H9 (cell line): ENCODE data around the gene GABRB2. TPM values are rescaled to one million over a fixed set of nuclear protein-coding genes. Genes with fewer than 3 reads are reported as not detected.

Source experiments
- DNase-seq: peaks from one replicate; pipeline ENCODE4 v3.0.0-alpha.2; 2017
- H2AFZ ChIP-seq: one replicate; pipeline ENCODE4 v1.6.1; 2013; ENCODE audit warnings: mild to moderate bottlenecking, low read length, control low read depth, moderate library complexity
- H2AK5ac ChIP-seq: 2 replicates; pipeline ENCODE4 v1.6.1; 2013; ENCODE audit warnings: low read length, control low read depth, mixed read lengths; ENCODE audit not compliant: insufficient read length
- H2BK120ac ChIP-seq: one replicate; pipeline ENCODE4 v1.6.1; 2013; ENCODE audit warnings: low read depth, mild to moderate bottlenecking, low read length, control low read depth, inconsistent platforms; ENCODE audit not compliant: poor library complexity, severe bottlenecking
- H2BK12ac ChIP-seq: 2 replicates; pipeline ENCODE4 v1.6.1; 2013; ENCODE audit warnings: low read length, control low read depth, mixed read lengths, low read depth; ENCODE audit not compliant: insufficient read length
- H2BK15ac ChIP-seq: 2 replicates; pipeline ENCODE4 v1.6.1; 2013; ENCODE audit warnings: low read depth, low read length, control low read depth
- H2BK20ac ChIP-seq: one replicate; pipeline ENCODE4 v1.6.1; 2013; ENCODE audit warnings: low read depth, mild to moderate bottlenecking, low read length, control low read depth, inconsistent platforms; ENCODE audit not compliant: poor library complexity, severe bottlenecking
- H2BK5ac ChIP-seq: 2 replicates; pipeline ENCODE4 v1.6.1; 2013; ENCODE audit warnings: low read length, control low read depth, mixed read lengths; ENCODE audit not compliant: insufficient read length
- H3K14ac ChIP-seq: 2 replicates; pipeline ENCODE4 v1.6.1; 2013; ENCODE audit warnings: low read length, control low read depth; ENCODE audit not compliant: insufficient read depth
- H3K18ac ChIP-seq: 2 replicates; pipeline ENCODE4 v1.6.1; 2013; ENCODE audit warnings: low read depth, mild to moderate bottlenecking, mixed read lengths, low read length, control low read depth; ENCODE audit not compliant: insufficient read length
- H3K23ac ChIP-seq: 2 replicates; pipeline ENCODE4 v1.6.1; 2013; ENCODE audit warnings: low read length, control low read depth, mixed read lengths, low read depth; ENCODE audit not compliant: insufficient read length
- H3K23me2 ChIP-seq: 2 replicates; pipeline ENCODE4 v1.6.1; 2013; ENCODE audit warnings: low read depth, mild to moderate bottlenecking, mixed read lengths, low read length, control low read depth; ENCODE audit not compliant: insufficient read length, poor library complexity, severe bottlenecking
- H3K27ac ChIP-seq: 2 replicates; pipeline ENCODE4 v1.5.1; 2013; ENCODE audit warnings: low read length, control low read depth, mixed read lengths, low read depth; ENCODE audit not compliant: insufficient read length
- H3K27me3 ChIP-seq: 2 replicates; pipeline ENCODE4 v1.6.1; 2013; ENCODE audit warnings: low read length, control low read depth, inconsistent platforms; ENCODE audit not compliant: insufficient read depth
- H3K4ac ChIP-seq: 2 replicates; pipeline ENCODE4 v1.6.1; 2013; ENCODE audit warnings: low read depth, mild to moderate bottlenecking, control low read depth, inconsistent platforms, low read length, moderate library complexity
- H3K4me1 ChIP-seq: 2 replicates; pipeline ENCODE4 v1.6.1; 2013; ENCODE audit warnings: low read length, control low read depth, inconsistent platforms; ENCODE audit not compliant: insufficient read depth
- H3K4me2 ChIP-seq: 2 replicates; pipeline ENCODE4 v1.6.1; 2013; ENCODE audit warnings: low read length, control low read depth, mixed read lengths; ENCODE audit not compliant: insufficient read length, insufficient read depth
- H3K56ac ChIP-seq: 2 replicates; pipeline ENCODE4 v1.6.1; 2013; ENCODE audit warnings: low read depth, mild to moderate bottlenecking, mixed read lengths, low read length, control low read depth; ENCODE audit not compliant: insufficient read length
- H3K79me1 ChIP-seq: 2 replicates; pipeline ENCODE4 v1.6.1; 2013; ENCODE audit warnings: low read depth, mild to moderate bottlenecking, moderate library complexity, low read length, control low read depth, inconsistent platforms; ENCODE audit not compliant: insufficient read depth, poor library complexity, severe bottlenecking
- H3K79me2 ChIP-seq: 2 replicates; pipeline ENCODE4 v1.6.1; 2013; ENCODE audit warnings: low read length, control low read depth, inconsistent platforms; ENCODE audit not compliant: insufficient read depth
- H3K9ac ChIP-seq: 2 replicates; pipeline ENCODE4 v1.6.1; 2013; ENCODE audit warnings: low read length, control low read depth, mixed read lengths; ENCODE audit not compliant: insufficient read length; ENCODE audit errors: extremely low read depth
- H3K9me3 ChIP-seq: one replicate; pipeline ENCODE4 v1.6.1; 2013; ENCODE audit warnings: low read depth, low read length, inconsistent platforms; ENCODE audit not compliant: control insufficient read depth
- H3T11ph ChIP-seq: one replicate; pipeline ENCODE4 v1.6.1; 2013; ENCODE audit warnings: mild to moderate bottlenecking, low read length, control low read depth, inconsistent platforms
- H4K20me1 ChIP-seq: one replicate; pipeline ENCODE4 v1.6.1; 2013; ENCODE audit not compliant: control insufficient read depth, insufficient read length, insufficient read depth
- H4K5ac ChIP-seq: 2 replicates; pipeline ENCODE4 v1.6.1; 2013; ENCODE audit warnings: low read depth, mild to moderate bottlenecking, mixed read lengths, low read length, control low read depth; ENCODE audit not compliant: insufficient read length
- H4K8ac ChIP-seq: replicated peaks from 2 replicates; pipeline ENCODE4 v1.6.1; 2013; ENCODE audit warnings: low read length, control low read depth, mixed read lengths, low read depth; ENCODE audit not compliant: insufficient read length
- H4K91ac ChIP-seq: 2 replicates; pipeline ENCODE4 v1.6.1; 2013; ENCODE audit warnings: low read depth, mild to moderate bottlenecking, moderate library complexity, mixed read lengths, low read length, control low read depth; ENCODE audit not compliant: insufficient read length
- H3K27ac Mint-ChIP-seq, 3 experiments: 2 replicates in 2 of 3; 3 replicates in 1 of 3; pipeline ENCODE4 v1.8.0; 2020 to 2021; ENCODE audit warnings: mixed read lengths in 3 of 3, mild to moderate bottlenecking in 1 of 3, moderate library complexity in 1 of 3
- H3K27me3 Mint-ChIP-seq: 2 replicates; pipeline ENCODE4 v1.8.0; 2021; ENCODE audit warnings: low read depth, mild to moderate bottlenecking, moderate library complexity, mixed read lengths
- H3K36me3 Mint-ChIP-seq, 3 experiments: 2 replicates in 2 of 3; 3 replicates in 1 of 3; pipeline ENCODE4 v1.8.0; 2020 to 2021; ENCODE audit warnings: low read depth in 3 of 3, mixed read lengths in 3 of 3; ENCODE audit not compliant: insufficient read depth in 1 of 3
- H3K4me1 Mint-ChIP-seq, 2 experiments: 2 replicates each; pipeline ENCODE4 v1.8.0; 2020; ENCODE audit warnings: mixed read lengths in 2 of 2
- H3K4me3 Mint-ChIP-seq, 2 experiments: 2 replicates in 1 of 2; 3 replicates in 1 of 2; pipeline ENCODE4 v1.8.0; 2020 to 2021; ENCODE audit warnings: mild to moderate bottlenecking in 2 of 2, mixed read lengths in 2 of 2, moderate library complexity in 1 of 2
- H3K9me3 Mint-ChIP-seq, 2 experiments: 2 replicates in 1 of 2; 3 replicates in 1 of 2; pipeline ENCODE4 v1.8.0; 2020; ENCODE audit warnings: mild to moderate bottlenecking in 2 of 2, mixed read lengths in 2 of 2, moderate library complexity in 1 of 2
- WGBS: extraction: QIAGEN DNeasy Blood & Tissue Kit; methylation state at CpG from one replicate; pipeline ENCODE4 v1.1.7; 2013; ENCODE audit warnings: missing lambda C conversion rate, low lambda C conversion rate, mixed read lengths; ENCODE audit not compliant: insufficient read length; ENCODE audit errors: extremely low coverage; 5-methylcytosine and 5-hydroxymethylcytosine counted together
- total RNA-seq: library from RNA; stranded (reverse); gene quantifications from 2 replicates; pipeline ENCODE4 v1.2.1, GENCODE V29; 2021
- TF ChIP-seq, protein P1 (sequence below): fragments of 200-600 bp; sonication (generic); conservative IDR thresholded peaks from 3 replicates; pipeline ENCODE4 v1.8.0; 2021; ENCODE audit warnings: antibody characterized with exemption, mild to moderate bottlenecking

Gene GABRB2
- total RNA-seq, 1 experiment from 2014 or later, result 0.20 TPM

DNA sequence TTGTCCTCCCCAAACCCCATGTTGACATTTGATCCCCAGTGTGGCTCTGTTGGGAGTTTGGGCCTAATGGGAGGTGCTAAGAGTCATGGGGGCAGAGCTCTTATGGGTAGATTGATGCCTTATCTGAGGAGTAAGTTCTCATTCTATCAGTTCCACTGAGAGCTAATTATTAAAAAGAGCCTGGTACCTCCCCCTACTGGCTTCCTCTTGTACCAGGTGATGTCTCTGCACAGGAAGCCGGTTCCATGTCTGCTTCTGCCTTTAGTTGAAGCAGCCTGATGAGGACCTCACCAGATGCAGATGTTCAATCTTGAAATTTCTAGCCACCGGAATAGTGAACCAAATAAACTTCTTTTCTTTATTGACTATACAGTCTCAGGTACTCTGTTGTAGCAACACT lies 10.8 kb downstream of the GABRB2 start:
- WGBS, result no CpG with 5 or more reads among the region's 2 CpGs
- H3K4me2 ChIP-seq, result no peak overlapping the region
- no peaks in the 10 kb centered on the region for H3K23me2 ChIP-seq
- H3K56ac ChIP-seq, result no peak overlapping the region
- Mint-ChIP-seq H3K27me3 (peaks cover 2% of the 10 kb centered on the region), H3K9me3 (no peaks in the 10 kb centered on the region), H3K4me3 (no peak overlapping the region), H3K36me3 (no peaks in the 10 kb centered on the region), H3K27ac (peak overlapping the region in 1 of 3 experiments; percentile 64; a peak in 1 of 7 replicates), H3K4me1 (no peaks in the 10 kb centered on the region)
- H2BK5ac ChIP-seq, result no peak overlapping the region
- TF ChIP-seq, protein P1, sequence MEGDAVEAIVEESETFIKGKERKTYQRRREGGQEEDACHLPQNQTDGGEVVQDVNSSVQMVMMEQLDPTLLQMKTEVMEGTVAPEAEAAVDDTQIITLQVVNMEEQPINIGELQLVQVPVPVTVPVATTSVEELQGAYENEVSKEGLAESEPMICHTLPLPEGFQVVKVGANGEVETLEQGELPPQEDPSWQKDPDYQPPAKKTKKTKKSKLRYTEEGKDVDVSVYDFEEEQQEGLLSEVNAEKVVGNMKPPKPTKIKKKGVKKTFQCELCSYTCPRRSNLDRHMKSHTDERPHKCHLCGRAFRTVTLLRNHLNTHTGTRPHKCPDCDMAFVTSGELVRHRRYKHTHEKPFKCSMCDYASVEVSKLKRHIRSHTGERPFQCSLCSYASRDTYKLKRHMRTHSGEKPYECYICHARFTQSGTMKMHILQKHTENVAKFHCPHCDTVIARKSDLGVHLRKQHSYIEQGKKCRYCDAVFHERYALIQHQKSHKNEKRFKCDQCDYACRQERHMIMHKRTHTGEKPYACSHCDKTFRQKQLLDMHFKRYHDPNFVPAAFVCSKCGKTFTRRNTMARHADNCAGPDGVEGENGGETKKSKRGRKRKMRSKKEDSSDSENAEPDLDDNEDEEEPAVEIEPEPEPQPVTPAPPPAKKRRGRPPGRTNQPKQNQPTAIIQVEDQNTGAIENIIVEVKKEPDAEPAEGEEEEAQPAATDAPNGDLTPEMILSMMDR, result peak; percentile 54
- H3K79me2 ChIP-seq, result no peaks in the 10 kb centered on the region
- no peak overlapping the region for H3K27ac ChIP-seq
- H4K5ac ChIP-seq, result no peak overlapping the region
- H2BK120ac ChIP-seq, result no peak overlapping the region
- no peak for DNase-seq
- H3K4me1 ChIP-seq, result no peaks in the 10 kb centered on the region; the same call in 1 of the 2 replicates
- H2AK5ac ChIP-seq, result no peak overlapping the region
- no peak overlapping the region for H2BK20ac ChIP-seq
- no peak overlapping the region for H3K9ac ChIP-seq
- H3T11ph ChIP-seq, result no peak overlapping the region
- H3K23ac ChIP-seq, result no peak overlapping the region
- no peak overlapping the region for H4K8ac ChIP-seq
- no peak overlapping the region for H2BK15ac ChIP-seq
- no peak overlapping the region for H4K91ac ChIP-seq
- no peak overlapping the region for H2BK12ac ChIP-seq
- no peak overlapping the region for H3K18ac ChIP-seq
- H3K14ac ChIP-seq, result no peak overlapping the region
- H2AFZ ChIP-seq, result no peak overlapping the region
- H3K27me3 ChIP-seq, result no peaks in the 10 kb centered on the region
- no peak overlapping the region for H3K4ac ChIP-seq
- H3K9me3 ChIP-seq, result no peaks in the 10 kb centered on the region
- H3K79me1 ChIP-seq, result no peaks in the 10 kb centered on the region
- H4K20me1 ChIP-seq, result no peaks in the 10 kb centered on the region
